H1 (cell line): ENCODE data around the gene SLC9A3. TPM values are rescaled to one million over a fixed set of nuclear protein-coding genes. Genes with fewer than 3 reads are reported as not detected.

Experiments used
- CREB1 ChIP-seq: IDR thresholded peaks from 2 replicates; pipeline ENCODE4 v1.6.1; 2012; ENCODE audit warnings: inconsistent platforms
- EGR1 ChIP-seq: IDR thresholded peaks from 2 replicates; pipeline ENCODE4 v1.6.1; 2011; ENCODE audit warnings: low read depth, low read length, borderline replicate concordance
- POU5F1 ChIP-seq: IDR thresholded peaks from 2 replicates; pipeline ENCODE4 v1.6.1; 2011; ENCODE audit warnings: low read depth, mild to moderate bottlenecking, low read length, moderate library complexity
- SIN3A ChIP-seq, 2 experiments: IDR thresholded peaks in 1 of 2; conservative IDR thresholded peaks in 1 of 2; 2 replicates each; pipeline ENCODE4 v1.6.1; 2011 to 2012; ENCODE audit warnings: low read length in 2 of 2, improper control_type of control experiment in 1 of 2, low read depth in 1 of 2, mild to moderate bottlenecking in 1 of 2
- TAF7 ChIP-seq: optimal IDR thresholded peaks from 2 replicates; pipeline ENCODE3; 2011; ENCODE audit warnings: low read depth, mild to moderate bottlenecking, inconsistent platforms, low read length, moderate library complexity, borderline replicate concordance
- TBP ChIP-seq: IDR thresholded peaks from 2 replicates; pipeline ENCODE4 v1.6.1; 2011; ENCODE audit warnings: low read depth, low read length, improper control_type of control experiment
- polyA plus RNA-seq, 7 experiments: library from polyadenylated mRNA; depleted of rRNA in 3 of 7; stranded (reverse) in 5 of 7; unstranded in 2 of 7; fragments of >200 nt in 5 of 7; fragments of 200-250 nt in 2 of 7; gene quantifications; 1 replicate in 5 of 7; 2 replicates in 1 of 7; 4 replicates in 1 of 7; pipeline versions ENCODE4 v1.2.1 to v1.2.3, GENCODE V29; 2011 to 2013; ENCODE audit warnings: missing spikeins in 2 of 7, mixed read lengths in 2 of 7
- total RNA-seq: library from RNA; stranded (reverse); fragmentation: NEBNext Ultra II Directional; extraction: Animal tissue kit (Norgen Biotek cat#: 25700); gene quantifications from 2 replicates; pipeline ENCODE4 v1.2.1, GENCODE V29; 2021
- TF ChIP-seq, protein P1 (sequence below): IDR thresholded peaks from 2 replicates; pipeline ENCODE4 v1.6.1; 2012; ENCODE audit warnings: inconsistent platforms

The SLC9A3 gene
- total and polyA plus RNA-seq, 2 of the 8 experiments (the other 6 are each of a cell fraction or from before 2014, with no cell fraction given) = 0.95 to 1.0 TPM

DNA sequence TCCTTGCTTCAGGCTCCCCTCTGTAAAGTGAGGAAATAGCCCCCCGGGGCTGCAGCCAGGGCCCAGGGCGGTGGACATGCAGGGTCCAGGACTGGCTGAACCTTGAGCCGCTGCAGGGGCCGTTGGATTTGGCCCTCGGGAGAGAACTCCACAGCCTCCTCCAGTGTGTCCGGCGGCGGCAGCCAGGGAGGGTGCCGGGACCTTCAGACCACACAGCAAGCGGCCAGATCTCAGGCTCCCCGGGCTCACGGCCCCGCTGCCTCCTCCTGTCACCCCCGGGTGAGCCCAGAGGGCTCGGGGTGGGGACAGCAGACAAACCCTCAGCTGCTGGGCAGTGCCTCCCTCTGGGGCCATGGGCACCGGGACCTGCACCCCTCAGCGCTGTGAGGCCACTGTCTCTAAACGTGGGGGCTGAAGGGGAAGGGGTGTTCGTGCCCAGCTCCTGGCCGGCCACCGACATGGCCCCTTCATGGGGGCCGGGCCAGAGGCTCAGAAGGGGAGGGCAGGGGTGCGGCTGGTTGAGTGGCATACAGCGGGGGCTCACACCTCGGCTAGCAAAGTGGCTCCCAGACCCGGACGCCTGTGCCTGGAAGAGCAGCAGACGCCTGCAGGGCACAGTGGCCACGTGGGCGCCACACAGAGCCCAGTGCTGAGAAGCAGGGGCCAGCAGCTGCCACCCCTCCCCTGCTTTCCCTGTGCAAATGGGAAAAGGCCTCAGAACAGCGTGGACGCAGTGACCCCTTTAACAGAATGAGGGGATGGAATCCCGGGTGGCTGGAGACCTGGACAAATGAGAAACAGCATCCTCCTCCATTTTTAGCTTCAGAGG, 19.7 kb downstream of the SLC9A3 start (continued):
- TF ChIP-seq, protein P1, sequence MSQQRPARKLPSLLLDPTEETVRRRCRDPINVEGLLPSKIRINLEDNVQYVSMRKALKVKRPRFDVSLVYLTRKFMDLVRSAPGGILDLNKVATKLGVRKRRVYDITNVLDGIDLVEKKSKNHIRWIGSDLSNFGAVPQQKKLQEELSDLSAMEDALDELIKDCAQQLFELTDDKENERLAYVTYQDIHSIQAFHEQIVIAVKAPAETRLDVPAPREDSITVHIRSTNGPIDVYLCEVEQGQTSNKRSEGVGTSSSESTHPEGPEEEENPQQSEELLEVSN = no peak
- no peak for TF ChIP-seq POU5F1
- no peak for TF ChIP-seq EGR1
- TF ChIP-seq TBP = no peak
- no peak for TF ChIP-seq TAF7
- TF ChIP-seq SIN3A (conservative IDR thresholded peaks at IDR 0.05 in 1 of 2, IDR thresholded peaks at IDR 0.05 in 1 of 2; ENCODE audit: low read depth in 1 of 2, low read length in 2 of 2) = no peak
- TF ChIP-seq CREB1 = no peak
- TF ChIP-seq, all 59 proteins: peak for 0
